T-helper 17 cell (primary cell): Measurements from ENCODE around the gene KRT79. TPM values are rescaled to one million over a fixed set of nuclear protein-coding genes. Genes with fewer than 3 reads are reported as not detected.
"Not testable (repeated sequence)": the region's sequence is repeated elsewhere in the genome, so short reads cannot be mapped to it uniquely, and the experiment has no call there.

Experiments
- ATAC-seq: fragments of 150-1000 bp; cut with Tn5 transposase; 2 replicates; pipeline ENCODE4 v1.10.0; 2021; ENCODE audit warnings: mild to moderate bottlenecking, moderate library complexity
- DNase-seq, 3 donors: peaks; one replicate each; pipeline versions ENCODE4 v3.0.0 to v3.0.0-alpha.2; 2020 to 2021
- H3K9me3 ChIP-seq: one replicate; pipeline ENCODE4 v1.7.0; 2013; ENCODE audit warnings: low read length, mild to moderate bottlenecking; ENCODE audit not compliant: control insufficient read depth, poor library complexity, severe bottlenecking
- H3K27ac Mint-ChIP-seq: one replicate; pipeline ENCODE4 v1.8.0; 2022; ENCODE audit warnings: mild to moderate bottlenecking, moderate library complexity, mixed read lengths
- H3K27me3 Mint-ChIP-seq: one replicate; pipeline ENCODE4 v1.8.0; 2022; ENCODE audit warnings: mixed read lengths
- H3K36me3 Mint-ChIP-seq: one replicate; pipeline ENCODE4 v1.8.0; 2022; ENCODE audit warnings: low read depth, mixed read lengths
- H3K4me1 Mint-ChIP-seq: one replicate; pipeline ENCODE4 v1.8.0; 2022; ENCODE audit warnings: mild to moderate bottlenecking, mixed read lengths
- H3K4me3 Mint-ChIP-seq: one replicate; pipeline ENCODE4 v1.8.0; 2022; ENCODE audit warnings: mild to moderate bottlenecking, moderate library complexity, mixed read lengths
- total RNA-seq, 4 donors: library from RNA in 2 of 4; stranded (reverse) in 2 of 4; gene quantifications; one replicate each; pipeline ENCODE4 v1.2.3 and lab custom pipeline; 2022 to 2026

KRT79 gene
- total RNA-seq, 2 donors from 2014 or later: not detected

DNA sequence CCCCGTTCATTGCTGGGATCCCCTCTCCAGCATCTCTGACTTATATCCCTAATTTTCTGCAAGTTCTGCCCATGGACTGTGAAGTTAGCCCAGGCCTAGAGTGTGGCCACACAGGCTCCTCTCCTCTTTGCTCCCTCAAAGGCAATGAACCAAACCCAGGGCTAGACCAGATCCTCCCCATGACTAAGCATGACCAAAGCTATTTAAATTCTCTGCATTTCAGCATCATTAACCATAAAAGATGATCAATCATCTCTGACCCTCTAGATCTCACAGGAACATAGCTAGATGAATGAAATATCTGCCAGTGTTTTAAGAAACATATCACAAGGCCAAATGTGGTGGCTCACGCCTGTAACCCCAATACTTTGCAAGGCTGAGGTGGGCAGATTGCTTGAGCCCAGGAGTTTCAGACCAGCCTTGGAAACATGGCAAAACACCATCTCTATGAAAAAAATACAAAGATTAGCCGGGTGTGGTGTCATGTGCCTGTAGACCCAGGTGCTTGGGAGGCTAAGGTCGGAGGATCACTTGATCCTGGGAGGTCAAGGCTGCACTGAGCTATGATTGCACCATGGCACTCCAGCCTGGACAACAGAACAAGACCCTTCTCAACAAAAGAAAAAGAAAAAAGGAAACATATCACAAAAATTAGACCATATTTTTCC, 36.0 kb downstream of the KRT79 start:
- no peaks in the 10 kb centered on the region for H3K9me3 ChIP-seq
- Mint-ChIP-seq H3K36me3 (peaks cover 4% of the 10 kb centered on the region), H3K27ac (no peak overlapping the region), H3K4me1 (no peaks in the 10 kb centered on the region), H3K27me3 (peaks cover 49% of the 10 kb centered on the region), H3K4me3 (no peak overlapping the region)
- DNase-seq: no peak
- ATAC-seq: no peak

DNA sequence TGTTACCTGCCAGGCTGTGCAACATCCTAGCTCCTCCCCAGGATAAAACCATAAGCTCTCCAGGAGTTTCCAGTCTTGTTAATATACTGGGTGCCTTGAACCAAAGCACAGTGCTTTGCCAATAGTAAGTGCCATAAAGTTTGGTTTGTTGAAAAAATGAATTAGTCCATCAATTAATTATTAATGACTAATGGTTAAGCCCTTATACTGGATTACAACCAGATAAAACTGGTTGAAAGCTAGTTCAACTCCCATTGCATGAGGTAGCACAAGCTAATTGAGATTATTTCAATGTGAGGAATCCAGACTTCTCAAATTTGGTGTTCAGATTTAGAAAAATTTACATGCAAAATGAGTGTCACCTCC, 36.6 kb downstream of the KRT79 start:
- Mint-ChIP-seq H3K27me3 (peaks cover 55% of the 10 kb centered on the region), H3K4me3 (no peak overlapping the region), H3K36me3 (peaks cover 2% of the 10 kb centered on the region), H3K4me1 (no peaks in the 10 kb centered on the region), H3K27ac (no peak overlapping the region)
- DNase-seq (no peak), ATAC-seq (no peak)
- H3K9me3 ChIP-seq: no peaks in the 10 kb centered on the region

DNA sequence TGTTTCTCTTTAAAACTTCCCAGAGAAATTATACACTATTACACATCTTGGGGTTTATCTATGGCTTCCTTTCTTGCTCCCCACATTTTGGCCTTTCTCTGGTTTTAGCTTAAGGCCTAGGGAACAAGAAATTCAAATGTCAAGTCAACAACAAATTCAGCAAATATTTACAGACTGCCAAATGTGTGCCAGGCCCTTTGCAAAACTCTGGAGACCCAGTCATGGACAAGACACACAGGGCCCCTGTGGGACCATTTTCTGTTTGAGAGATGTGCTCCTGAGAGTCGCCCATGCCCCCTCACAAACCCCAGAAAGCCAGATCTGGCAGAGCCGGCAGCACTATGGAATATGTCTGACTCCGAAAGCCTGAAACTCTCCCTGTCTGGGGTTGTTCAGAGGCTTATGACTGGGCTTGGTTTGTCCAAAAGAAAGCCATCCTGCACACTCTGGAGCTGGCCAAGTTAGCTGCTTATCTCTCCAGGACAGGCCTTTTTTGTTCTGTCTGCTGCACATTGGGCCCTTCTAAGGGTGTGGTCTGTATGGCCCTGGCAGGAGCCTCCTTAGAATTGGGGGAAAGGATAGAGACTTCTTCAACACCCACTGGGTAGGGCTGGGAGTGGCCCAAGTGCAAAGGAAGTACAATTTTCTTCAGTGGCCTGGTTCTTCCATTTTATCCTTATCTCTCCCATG, 37.1 kb downstream of the KRT79 start:
- H3K36me3 Mint-ChIP-seq: peaks cover 2% of the 10 kb centered on the region
- no peak overlapping the region for H3K4me3 Mint-ChIP-seq
- no peaks in the 10 kb centered on the region for H3K4me1 Mint-ChIP-seq
- no peaks in the 10 kb centered on the region for H3K9me3 ChIP-seq
- H3K27me3 Mint-ChIP-seq: peaks cover 61% of the 10 kb centered on the region
- no peak for DNase-seq
- ATAC-seq: no peak
- H3K27ac Mint-ChIP-seq: no peak overlapping the region

DNA sequence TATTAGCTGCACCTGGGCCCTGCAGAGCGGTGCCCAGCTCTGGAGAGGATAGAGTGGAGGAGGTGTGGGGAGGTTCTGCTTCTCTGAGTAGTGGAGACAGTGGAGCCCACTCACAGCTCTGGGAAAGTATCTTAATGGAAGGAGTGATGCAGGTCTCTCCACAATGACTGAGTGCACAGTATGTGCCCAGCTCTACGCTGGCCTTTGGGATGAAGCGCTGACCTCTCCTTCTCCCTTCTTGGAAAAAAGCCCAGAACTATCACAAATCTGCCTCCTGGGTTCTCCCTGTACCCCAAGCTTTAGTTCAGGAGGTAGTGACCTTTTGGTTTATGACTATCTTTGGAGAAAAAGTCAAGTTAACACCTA, 37.7 kb downstream of the KRT79 start:
- Mint-ChIP-seq H3K27me3 (peaks cover 64% of the 10 kb centered on the region), H3K4me1 (no peaks in the 10 kb centered on the region), H3K36me3 (peaks cover 2% of the 10 kb centered on the region), H3K27ac (no peak overlapping the region), H3K4me3 (no peak overlapping the region)
- DNase-seq: no peak
- no peak for ATAC-seq
- no peaks in the 10 kb centered on the region for H3K9me3 ChIP-seq

DNA sequence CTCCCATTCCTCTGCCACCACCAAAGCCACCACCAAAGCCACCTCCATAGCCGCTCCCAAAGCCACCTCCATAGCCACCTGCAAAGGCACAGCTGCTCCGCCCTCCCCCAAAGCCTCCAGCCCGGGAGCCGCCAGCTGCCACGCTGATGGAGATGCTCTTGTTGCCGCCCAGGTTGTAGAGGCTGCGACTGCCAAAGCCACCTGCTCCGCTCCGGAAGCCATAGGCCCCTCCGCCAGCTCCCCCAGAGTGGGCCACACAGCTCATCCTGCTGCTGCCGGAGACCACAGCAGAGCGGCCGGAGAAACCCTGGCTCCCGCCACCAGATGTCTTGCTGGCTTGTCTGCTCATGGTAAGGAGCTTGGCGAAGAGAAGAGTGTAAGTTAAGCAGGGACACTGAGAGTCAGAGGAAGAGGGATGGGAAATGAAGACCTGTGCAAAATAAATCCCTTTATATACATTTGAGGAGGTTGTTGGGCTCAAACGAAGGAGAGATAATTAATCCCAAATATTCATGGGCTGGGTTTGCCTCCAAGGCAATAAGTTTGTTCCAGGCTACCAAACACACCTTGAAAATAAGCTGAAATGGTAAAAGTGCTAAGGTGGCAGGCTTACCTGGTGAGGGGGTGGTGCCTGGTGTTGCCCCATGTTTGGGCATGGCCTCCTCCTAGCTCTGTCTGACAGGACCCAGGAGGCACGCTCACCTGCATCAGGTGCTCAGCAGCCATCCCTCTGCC, 38.2 kb downstream of the KRT79 start, which contains the start of gene KRT3:
KRT3 (minus strand) TSS at position 424 of the 735 bp plus-strand sequence; CDS start at position 349, 75 bp downstream.
- DNase-seq (no peak), ATAC-seq (no peak)
- H3K4me3 Mint-ChIP-seq: no peak within 1 kb of the TSS
- H3K27ac Mint-ChIP-seq: no peak within 1 kb of the TSS
- peaks cover 2% of the 10 kb centered on the region for H3K36me3 Mint-ChIP-seq
- H3K9me3 ChIP-seq: no peaks in the 10 kb centered on the region
- no peaks in the 10 kb centered on the region for H3K4me1 Mint-ChIP-seq
- H3K27me3 Mint-ChIP-seq: peaks cover 61% of the 10 kb centered on the region

DNA sequence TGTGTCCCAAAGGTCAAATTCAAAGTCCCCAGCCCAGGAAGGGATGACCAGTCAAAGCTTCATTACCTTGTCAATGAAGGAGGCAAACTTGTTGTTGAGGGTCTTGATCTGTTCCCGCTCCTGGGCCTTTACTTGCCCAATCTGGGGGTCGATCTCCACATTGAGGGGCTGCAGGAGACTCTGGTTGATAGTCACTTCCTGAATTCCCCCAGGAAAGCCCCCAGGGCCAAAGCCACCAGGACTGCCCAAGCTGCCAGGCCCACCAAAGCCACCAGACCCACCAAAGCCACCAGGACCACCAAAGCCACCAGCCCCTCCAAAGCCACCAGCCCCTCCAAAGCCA, 38.8 kb downstream of the KRT79 start:
- H3K36me3 Mint-ChIP-seq, H3K4me3 Mint-ChIP-seq, H3K27ac Mint-ChIP-seq, DNase-seq, H3K9me3 ChIP-seq, ATAC-seq, H3K4me1 Mint-ChIP-seq: not testable (repeated sequence)
- H3K27me3 Mint-ChIP-seq: peaks cover 65% of the 10 kb centered on the region

DNA sequence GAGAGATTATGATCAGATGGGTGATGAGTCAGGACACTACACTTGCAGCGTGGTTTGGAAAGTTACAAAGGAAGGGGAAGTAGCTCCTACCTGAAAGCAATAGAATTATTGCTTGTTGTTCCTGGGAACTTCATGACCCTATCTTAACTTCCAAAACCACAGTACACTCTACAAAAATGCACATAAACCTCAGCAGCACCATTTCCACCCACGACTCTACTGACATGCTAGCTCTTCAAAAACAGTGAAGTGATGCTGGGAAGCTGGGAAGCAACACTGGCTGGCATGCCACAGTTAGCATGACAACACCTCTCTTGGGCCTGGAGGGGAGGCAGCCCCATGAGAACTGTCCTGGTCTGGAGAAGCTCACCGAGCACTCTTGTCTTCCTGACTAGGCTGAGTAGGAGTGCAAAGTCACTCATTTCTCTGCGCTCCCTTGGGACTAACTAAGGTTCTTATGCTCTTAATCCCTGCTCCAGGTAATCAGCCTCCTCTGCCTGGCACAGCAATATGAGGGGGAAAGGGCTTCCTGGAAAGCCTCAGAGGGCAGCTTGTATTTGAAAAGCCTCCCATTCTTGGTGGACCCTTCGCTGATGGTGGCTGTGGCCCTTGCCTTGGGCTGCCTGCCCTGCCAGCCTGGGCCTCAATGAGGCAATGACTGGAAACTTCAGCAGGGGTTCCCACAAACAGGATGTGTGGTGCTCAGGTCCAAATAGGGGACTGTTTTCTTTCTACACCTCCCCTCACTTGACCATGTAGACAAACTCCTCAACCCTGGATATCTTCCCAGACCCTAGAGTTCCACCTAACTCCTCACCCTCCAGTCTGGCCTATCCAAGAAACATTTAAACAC, 39.4 kb downstream of the KRT79 start:
- DNase-seq: no peak
- H3K4me1 Mint-ChIP-seq: peaks cover 2% of the 10 kb centered on the region
- H3K36me3 Mint-ChIP-seq: peaks cover 2% of the 10 kb centered on the region
- H3K27ac Mint-ChIP-seq: no peak overlapping the region
- H3K4me3 Mint-ChIP-seq: no peak overlapping the region
- no peaks in the 10 kb centered on the region for H3K9me3 ChIP-seq
- peaks cover 65% of the 10 kb centered on the region for H3K27me3 Mint-ChIP-seq
- no peak for ATAC-seq

DNA sequence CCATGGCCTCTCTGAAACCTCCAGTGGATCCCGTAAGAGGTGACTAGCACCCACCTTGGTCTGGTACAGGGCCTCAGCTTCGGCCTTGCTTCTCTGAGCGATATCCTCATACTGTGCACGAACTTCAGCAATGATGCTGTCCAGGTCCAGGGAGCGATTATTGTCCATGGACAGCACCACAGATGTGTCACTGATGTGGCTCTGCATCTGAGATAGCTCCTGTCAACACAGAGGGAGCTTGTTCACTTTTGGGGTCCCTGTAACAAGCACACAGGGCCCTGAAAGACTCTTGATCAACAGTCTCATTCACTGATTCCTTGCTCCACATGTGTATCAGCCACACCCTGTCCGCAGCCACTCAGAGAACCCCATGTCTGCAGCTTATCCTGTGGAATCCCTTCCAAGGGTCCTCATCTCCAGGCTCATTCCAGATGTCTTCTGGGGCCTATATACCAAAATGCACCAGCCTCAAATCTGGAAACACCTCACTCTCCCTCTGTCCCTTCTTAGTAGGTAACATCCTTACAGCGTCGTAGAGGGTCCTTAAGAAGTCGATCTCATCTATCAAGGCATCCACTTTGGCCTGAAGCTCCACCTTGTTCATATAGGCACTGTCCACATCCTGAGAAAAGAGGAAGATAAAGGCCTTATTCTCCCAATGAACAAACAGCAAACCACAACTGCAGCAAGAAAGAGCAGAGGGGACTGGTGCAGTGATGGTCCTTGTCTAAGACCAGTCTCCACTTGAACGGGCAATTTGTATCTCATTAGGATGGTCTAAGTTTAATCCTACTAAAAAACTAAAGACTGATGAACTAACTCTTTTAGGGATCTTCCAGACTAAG, 41.7 kb downstream of the KRT79 start:
- ATAC-seq (no peak), DNase-seq (no peak)
- no peak overlapping the region for H3K27ac Mint-ChIP-seq
- no peaks in the 10 kb centered on the region for H3K36me3 Mint-ChIP-seq
- no peaks in the 10 kb centered on the region for H3K9me3 ChIP-seq
- peaks cover 74% of the 10 kb centered on the region for H3K27me3 Mint-ChIP-seq
- peaks cover 2% of the 10 kb centered on the region for H3K4me1 Mint-ChIP-seq
- no peak overlapping the region for H3K4me3 Mint-ChIP-seq

DNA sequence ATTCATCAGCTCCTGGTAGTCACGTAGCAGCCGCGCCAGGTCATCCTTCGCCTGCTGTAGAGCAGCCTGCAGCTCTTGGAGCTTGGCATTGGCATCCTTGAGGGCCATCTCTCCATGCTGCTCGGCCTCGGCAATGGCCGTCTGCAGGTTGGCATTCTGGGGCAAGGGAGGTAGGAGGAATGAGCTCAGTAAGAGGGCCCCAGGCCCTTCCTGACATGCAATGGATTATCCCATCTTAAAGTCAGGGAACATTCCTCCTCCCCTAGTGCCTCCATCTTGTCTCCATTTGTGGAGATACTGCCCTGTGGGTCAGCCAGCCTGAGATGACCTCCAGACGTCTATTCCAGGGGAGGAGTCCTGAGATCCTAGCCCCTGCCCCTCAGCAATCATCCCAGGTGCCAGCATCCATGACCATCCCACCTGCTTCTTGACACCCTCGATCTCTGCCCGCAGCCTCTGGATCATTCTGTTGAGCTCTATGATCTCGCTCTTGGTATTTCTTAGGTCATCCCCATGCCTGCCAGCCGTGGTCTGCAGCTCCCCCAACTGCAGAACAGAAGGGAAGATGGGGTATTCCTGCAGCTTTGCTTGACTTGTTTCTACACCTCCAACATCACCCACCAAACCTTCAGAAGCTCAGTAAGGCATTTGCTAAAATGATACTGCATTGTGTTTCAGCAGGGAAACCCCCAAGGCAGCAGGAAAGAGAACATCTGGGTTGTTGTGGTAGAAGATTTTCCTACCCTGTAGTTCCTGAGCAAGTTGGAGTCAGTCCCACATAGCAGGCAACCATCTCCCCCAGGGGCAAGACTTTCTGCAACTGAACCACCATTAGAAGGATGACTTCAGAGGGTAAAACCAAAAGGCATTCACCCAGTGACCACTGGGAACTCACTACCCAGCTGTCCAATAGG, 42.6 kb downstream of the KRT79 start:
- H3K36me3 Mint-ChIP-seq: no peaks in the 10 kb centered on the region
- H3K4me3 Mint-ChIP-seq: no peak overlapping the region
- peaks cover 78% of the 10 kb centered on the region for H3K27me3 Mint-ChIP-seq
- DNase-seq (no peak), ATAC-seq (no peak)
- H3K9me3 ChIP-seq: no peaks in the 10 kb centered on the region
- H3K4me1 Mint-ChIP-seq: peaks cover 2% of the 10 kb centered on the region
- H3K27ac Mint-ChIP-seq: no peak overlapping the region

DNA sequence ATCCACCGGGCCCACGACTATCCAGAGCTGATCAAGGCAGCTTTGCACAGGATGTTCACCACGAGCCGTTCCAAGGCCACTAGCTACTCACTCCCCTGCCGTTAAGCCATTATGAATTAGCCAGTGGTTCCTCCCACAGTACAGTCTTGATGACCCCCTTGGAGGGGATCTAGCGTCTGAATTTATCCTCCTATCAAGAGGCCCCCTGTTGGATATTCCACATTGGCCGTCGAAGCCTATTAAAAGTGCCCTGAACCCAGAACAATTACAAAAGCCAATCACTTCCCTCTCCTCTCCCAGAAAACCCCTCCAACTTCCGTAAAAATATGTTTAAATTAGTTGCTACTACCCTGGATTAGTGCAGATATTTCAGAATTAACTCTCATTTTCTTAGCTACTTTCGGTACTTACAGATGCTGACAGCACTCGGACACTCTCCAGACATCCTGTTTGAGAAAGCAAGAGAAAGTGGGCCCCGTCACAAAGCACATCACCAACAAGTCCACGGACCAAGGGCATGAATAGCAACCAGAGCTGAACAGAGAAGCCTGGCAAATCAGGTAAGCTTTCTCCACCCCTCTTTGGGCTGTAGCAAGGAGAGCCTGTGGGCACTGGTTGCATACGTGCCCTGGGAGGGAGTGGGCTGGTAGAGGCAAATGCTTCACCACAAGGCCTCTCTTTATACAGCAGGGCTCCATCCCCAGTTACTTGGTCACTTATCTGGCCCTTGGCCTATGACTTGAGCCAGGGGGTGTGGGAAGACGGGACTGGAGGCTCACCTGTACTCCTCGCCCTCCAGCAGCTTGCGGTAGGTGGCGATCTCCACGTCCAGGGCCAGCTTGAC, 43.5 kb downstream of the KRT79 start:
- H3K4me1 Mint-ChIP-seq: peaks cover 2% of the 10 kb centered on the region
- H3K27ac Mint-ChIP-seq: no peak overlapping the region
- no peak for DNase-seq
- H3K9me3 ChIP-seq: no peaks in the 10 kb centered on the region
- peaks cover 74% of the 10 kb centered on the region for H3K27me3 Mint-ChIP-seq
- no peaks in the 10 kb centered on the region for H3K36me3 Mint-ChIP-seq
- ATAC-seq: no peak
- H3K4me3 Mint-ChIP-seq: no peak overlapping the region
